T-helper 1 cell treated with Interleukin-12 subunit alpha and Interleukin-12 subunit beta and Interleukin-4 antibody, amounts not matched to agents 30 μg/mL and 1 μg/mL, for 36 hours (primary cell): ENCODE data around the gene NFIA.

Source experiments
- H3K27ac Mint-ChIP-seq: one replicate; pipeline ENCODE4 v1.8.0; 2021; ENCODE audit warnings: mild to moderate bottlenecking, mixed read lengths
- H3K27me3 Mint-ChIP-seq: one replicate; pipeline ENCODE4 v1.8.0; 2021; ENCODE audit warnings: low read depth, mixed read lengths
- H3K36me3 Mint-ChIP-seq: one replicate; pipeline ENCODE4 v1.8.0; 2021; ENCODE audit warnings: low read depth, mixed read lengths
- H3K4me1 Mint-ChIP-seq: one replicate; pipeline ENCODE4 v1.8.0; 2021; ENCODE audit warnings: low read depth, mixed read lengths
- H3K4me3 Mint-ChIP-seq: one replicate; pipeline ENCODE4 v1.8.0; 2021; ENCODE audit warnings: mild to moderate bottlenecking, moderate library complexity, mixed read lengths
- H3K9me3 Mint-ChIP-seq: one replicate; pipeline ENCODE4 v1.8.0; 2021; ENCODE audit warnings: mixed read lengths

Gene NFIA

GRCh38 chr1:61187352-61188086, 105.2 kb downstream of the NFIA start:
- Mint-ChIP-seq H3K4me3 (no peak overlapping the region), H3K27ac (no peak overlapping the region), H3K4me1 (no peaks in the 10 kb centered on the region), H3K9me3 (no peaks in the 10 kb centered on the region), H3K36me3 (no peaks in the 10 kb centered on the region), H3K27me3 (peaks cover 24% of the 10 kb centered on the region)

DNA sequence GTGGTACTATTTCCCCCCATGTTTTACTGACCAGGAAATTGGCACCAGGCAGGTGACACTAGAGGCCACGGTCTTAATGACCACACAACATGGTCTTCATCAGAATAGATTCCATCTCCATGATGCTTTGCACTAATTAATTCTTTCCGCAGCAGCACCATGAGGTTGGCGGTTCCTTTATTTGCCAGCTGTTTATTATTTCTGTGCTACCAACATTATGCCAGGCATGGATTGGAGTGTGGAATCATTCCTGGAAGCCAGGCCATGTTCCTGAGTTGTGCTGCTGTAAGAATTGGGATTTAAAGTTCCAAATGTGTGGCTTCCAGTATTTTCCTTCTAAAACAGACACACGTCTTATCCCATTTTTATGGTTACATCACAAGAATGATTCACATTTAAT, 107.8 kb downstream of the NFIA start:
- Mint-ChIP-seq H3K4me1 (no peaks in the 10 kb centered on the region), H3K36me3 (no peaks in the 10 kb centered on the region), H3K27me3 (peaks cover 14% of the 10 kb centered on the region), H3K9me3 (no peaks in the 10 kb centered on the region), H3K27ac (no peak overlapping the region), H3K4me3 (no peak overlapping the region)

DNA sequence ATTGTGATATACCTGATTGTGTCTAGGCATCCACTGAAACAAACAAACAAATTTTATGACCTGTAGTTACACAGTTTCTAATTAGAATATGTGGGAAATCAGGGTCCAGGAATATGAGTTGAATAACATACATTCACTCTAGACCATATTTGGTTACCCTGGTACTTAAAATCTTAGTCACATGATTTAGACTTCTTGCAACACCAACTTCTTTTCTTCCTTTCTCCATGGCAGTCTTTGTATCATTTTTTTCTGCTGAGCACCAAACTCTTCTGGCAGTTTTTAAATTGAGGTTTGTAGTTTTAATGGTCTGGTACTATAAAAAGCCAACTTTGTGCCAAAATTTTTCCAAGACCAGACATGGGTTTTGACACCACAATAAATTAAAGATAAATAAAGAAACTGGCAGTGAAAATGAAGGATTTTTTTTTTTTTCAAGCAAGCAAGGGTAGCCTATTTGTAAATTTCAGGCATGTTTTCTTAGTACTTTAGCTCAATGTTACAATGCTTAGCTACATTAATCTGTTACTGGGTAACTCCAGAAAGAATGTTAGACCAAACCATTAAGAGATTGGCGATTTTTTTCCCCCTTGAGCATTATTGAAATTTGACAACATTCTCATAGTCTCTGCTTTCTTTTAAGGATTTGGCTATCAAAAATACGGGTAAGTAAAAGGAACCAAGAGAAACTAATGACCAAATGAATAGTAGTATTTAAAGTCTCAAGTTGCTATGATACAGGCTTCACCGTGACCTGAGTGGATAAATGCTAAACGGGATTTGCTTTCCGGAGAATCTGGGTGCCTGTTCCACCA, 108.5 kb downstream of the NFIA start:
- Mint-ChIP-seq H3K9me3 (no peaks in the 10 kb centered on the region), H3K4me1 (no peaks in the 10 kb centered on the region), H3K27ac (no peak overlapping the region), H3K4me3 (no peak overlapping the region), H3K36me3 (no peaks in the 10 kb centered on the region), H3K27me3 (peaks cover 10% of the 10 kb centered on the region)

DNA sequence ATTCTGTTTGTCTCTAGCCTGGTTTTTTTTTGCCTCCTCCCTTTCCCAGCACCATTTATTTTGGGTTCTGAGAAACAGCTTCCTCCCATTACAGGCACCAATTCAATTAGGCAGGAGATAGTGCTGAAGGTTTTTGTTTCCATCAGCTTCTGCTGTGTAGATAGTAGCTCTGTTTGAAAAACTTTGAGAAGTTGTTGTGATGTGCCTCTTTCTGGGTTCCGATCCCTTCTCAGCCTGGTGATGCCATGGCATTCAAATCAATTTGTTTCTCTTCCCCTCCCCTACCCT, 109.0 kb downstream of the NFIA start:
- Mint-ChIP-seq H3K4me3 (no peak overlapping the region), H3K9me3 (no peaks in the 10 kb centered on the region), H3K27ac (no peak overlapping the region), H3K36me3 (no peaks in the 10 kb centered on the region), H3K27me3 (peaks cover 5% of the 10 kb centered on the region), H3K4me1 (no peaks in the 10 kb centered on the region)

DNA sequence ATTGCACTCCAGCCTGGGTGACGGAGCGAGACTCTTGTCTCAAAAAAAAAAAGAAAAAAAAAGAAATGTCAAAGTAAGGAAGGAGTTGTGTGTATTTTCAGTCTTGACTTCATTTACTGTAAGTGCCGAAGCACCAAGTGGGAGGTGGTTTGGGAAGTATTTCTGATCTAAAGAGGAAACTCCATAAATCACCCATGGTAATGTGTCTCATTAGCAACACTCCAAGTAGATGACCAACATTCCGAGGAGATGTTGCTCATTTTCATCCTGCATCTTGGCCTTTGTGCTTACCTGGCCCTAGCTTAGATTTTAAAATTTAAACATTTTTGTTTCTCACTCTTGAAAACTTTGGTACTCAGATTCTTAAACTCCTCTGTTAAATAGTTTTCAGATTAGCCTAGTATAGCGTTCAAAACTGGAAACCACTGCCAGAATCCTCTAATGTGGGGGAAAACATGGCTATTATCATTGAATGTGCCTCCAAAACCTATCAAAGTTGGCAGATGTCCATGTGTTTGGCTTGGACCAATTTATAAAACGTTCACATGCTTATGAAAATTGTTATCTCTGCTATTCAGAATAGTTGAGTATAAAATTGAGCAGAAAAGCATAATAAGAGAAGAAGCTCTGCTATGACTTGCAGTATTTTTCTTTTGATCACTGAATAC, 110.4 kb downstream of the NFIA start:
- no peaks in the 10 kb centered on the region for H3K4me1 Mint-ChIP-seq
- H3K4me3 Mint-ChIP-seq = no peak overlapping the region
- H3K9me3 Mint-ChIP-seq = no peaks in the 10 kb centered on the region
- H3K27ac Mint-ChIP-seq = no peak overlapping the region
- no peaks in the 10 kb centered on the region for H3K36me3 Mint-ChIP-seq
- peaks cover 6% of the 10 kb centered on the region for H3K27me3 Mint-ChIP-seq

DNA sequence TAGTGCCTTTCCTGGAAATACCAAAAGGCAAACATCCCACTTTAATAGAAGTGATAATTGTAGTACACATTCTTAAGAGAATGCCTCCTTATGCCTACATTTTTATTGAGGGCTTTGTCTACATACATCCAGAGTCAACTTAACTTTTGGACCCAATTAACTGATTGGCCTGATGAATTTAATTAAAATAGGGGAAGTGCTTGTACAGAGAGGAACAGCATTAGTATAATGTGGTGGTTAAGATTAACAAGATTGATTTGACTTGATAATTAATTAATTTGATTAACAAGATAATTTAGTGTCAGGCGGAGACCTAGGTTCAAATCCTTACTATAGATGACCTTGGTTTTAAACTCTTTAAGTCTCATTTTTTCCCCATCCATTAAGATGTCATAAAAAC, 111.4 kb downstream of the NFIA start:
- no peaks in the 10 kb centered on the region for H3K9me3 Mint-ChIP-seq
- H3K4me3 Mint-ChIP-seq = no peak overlapping the region
- no peaks in the 10 kb centered on the region for H3K36me3 Mint-ChIP-seq
- no peaks in the 10 kb centered on the region for H3K4me1 Mint-ChIP-seq
- H3K27ac Mint-ChIP-seq = no peak overlapping the region
- H3K27me3 Mint-ChIP-seq = peaks cover 8% of the 10 kb centered on the region

- H3K27ac Mint-ChIP-seq = no peak overlapping the region
- H3K9me3 Mint-ChIP-seq = no peaks in the 10 kb centered on the region
- peaks cover 7% of the 10 kb centered on the region for H3K27me3 Mint-ChIP-seq
- no peaks in the 10 kb centered on the region for H3K36me3 Mint-ChIP-seq
- no peaks in the 10 kb centered on the region for H3K4me1 Mint-ChIP-seq
- no peak overlapping the region for H3K4me3 Mint-ChIP-seq
Observed at GRCh38 chr1:61198554-61198953, 116.2 kb downstream of the NFIA start.

- no peak overlapping the region for H3K4me3 Mint-ChIP-seq
Observed at GRCh38 chr1:61201035-61201434, 118.7 kb downstream of the NFIA start.

GRCh38 chr1:61202854-61203598, 120.7 kb downstream of the NFIA start:
- Mint-ChIP-seq H3K4me3 (no peak overlapping the region), H3K9me3 (no peaks in the 10 kb centered on the region), H3K27ac (no peak overlapping the region), H3K4me1 (no peaks in the 10 kb centered on the region), H3K27me3 (peaks cover 5% of the 10 kb centered on the region), H3K36me3 (no peaks in the 10 kb centered on the region)

More at GRCh38 chr1:61201035-61201434, 118.7 kb downstream of the NFIA start:
- H3K27me3 Mint-ChIP-seq = peaks cover 8% of the 10 kb centered on the region
- no peak overlapping the region for H3K27ac Mint-ChIP-seq
- no peaks in the 10 kb centered on the region for H3K9me3 Mint-ChIP-seq
- H3K4me1 Mint-ChIP-seq = no peaks in the 10 kb centered on the region
- no peaks in the 10 kb centered on the region for H3K36me3 Mint-ChIP-seq

DNA sequence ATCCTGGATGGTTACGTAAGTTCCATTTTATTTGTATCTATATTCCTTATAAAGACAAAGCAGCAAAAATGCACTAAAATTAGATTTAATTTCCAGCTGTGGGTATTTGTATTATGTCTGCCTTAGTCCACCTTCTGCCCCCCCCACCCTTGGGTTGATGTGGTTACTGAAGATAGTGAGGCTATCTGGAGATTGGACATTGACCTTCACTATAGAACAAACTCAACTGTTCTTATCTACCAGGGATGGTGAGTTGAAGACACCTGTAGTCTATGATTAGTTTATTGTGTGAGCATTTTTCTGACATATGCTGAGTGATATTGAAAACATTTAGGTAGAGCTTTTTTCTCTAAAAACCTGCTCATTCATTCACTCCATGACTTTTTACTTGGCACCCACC, 122.2 kb downstream of the NFIA start:
- Mint-ChIP-seq H3K4me3 (no peak overlapping the region), H3K36me3 (no peaks in the 10 kb centered on the region), H3K9me3 (no peaks in the 10 kb centered on the region), H3K27ac (no peak overlapping the region), H3K4me1 (no peaks in the 10 kb centered on the region), H3K27me3 (peaks cover 8% of the 10 kb centered on the region)

DNA sequence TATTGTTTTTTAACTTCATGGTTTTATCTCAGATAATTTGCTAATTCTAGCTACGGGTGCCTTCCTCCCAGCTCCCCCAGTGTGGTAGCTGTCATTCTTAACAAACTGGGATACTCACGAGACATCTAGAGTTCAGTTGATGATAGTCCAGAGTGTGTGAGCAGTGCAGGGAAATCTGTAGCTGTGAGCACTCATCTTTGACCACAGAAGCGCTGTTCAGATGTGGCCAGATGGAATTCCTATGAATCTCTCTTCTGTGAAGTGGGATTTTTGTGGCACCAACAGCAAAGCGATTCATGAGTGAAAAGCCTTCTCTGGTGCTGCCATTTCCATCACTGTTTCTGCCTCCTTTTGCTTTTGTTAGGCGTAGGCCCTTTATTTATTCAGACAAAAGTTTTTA, 125.1 kb downstream of the NFIA start:
- Mint-ChIP-seq H3K9me3 (no peaks in the 10 kb centered on the region), H3K4me1 (no peaks in the 10 kb centered on the region), H3K27ac (no peak overlapping the region), H3K27me3 (peaks cover 8% of the 10 kb centered on the region), H3K4me3 (no peak overlapping the region), H3K36me3 (no peaks in the 10 kb centered on the region)

DNA sequence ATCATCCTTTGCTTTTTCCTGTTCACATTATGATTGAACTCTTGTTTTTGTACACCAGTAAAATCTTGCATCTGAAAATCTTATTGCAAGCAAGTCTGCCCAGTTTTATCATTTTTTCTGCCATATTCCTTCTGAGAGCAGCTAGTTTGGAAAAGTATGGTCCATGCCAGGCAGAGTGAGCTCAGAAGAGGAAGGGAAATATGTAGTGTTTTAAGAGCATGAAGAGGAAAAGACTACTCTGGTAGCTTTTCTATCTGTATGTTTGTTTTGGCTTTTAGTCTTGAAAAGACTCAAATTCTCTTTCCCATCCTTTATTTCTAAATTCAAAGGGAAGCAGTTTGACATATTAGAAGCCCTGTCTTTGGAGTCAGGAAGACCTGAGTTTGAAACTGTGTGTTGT, 125.8 kb downstream of the NFIA start:
- Mint-ChIP-seq H3K4me1 (no peaks in the 10 kb centered on the region), H3K27me3 (peaks cover 8% of the 10 kb centered on the region), H3K27ac (no peak overlapping the region), H3K36me3 (no peaks in the 10 kb centered on the region), H3K9me3 (no peaks in the 10 kb centered on the region), H3K4me3 (no peak overlapping the region)

GRCh38 chr1:61208831-61209230, 126.5 kb downstream of the NFIA start:
- no peaks in the 10 kb centered on the region for H3K9me3 Mint-ChIP-seq
- H3K4me3 Mint-ChIP-seq = no peak overlapping the region
- peaks cover 1% of the 10 kb centered on the region for H3K4me1 Mint-ChIP-seq
- peaks cover 4% of the 10 kb centered on the region for H3K27me3 Mint-ChIP-seq
- H3K36me3 Mint-ChIP-seq = no peaks in the 10 kb centered on the region
- no peak overlapping the region for H3K27ac Mint-ChIP-seq

DNA sequence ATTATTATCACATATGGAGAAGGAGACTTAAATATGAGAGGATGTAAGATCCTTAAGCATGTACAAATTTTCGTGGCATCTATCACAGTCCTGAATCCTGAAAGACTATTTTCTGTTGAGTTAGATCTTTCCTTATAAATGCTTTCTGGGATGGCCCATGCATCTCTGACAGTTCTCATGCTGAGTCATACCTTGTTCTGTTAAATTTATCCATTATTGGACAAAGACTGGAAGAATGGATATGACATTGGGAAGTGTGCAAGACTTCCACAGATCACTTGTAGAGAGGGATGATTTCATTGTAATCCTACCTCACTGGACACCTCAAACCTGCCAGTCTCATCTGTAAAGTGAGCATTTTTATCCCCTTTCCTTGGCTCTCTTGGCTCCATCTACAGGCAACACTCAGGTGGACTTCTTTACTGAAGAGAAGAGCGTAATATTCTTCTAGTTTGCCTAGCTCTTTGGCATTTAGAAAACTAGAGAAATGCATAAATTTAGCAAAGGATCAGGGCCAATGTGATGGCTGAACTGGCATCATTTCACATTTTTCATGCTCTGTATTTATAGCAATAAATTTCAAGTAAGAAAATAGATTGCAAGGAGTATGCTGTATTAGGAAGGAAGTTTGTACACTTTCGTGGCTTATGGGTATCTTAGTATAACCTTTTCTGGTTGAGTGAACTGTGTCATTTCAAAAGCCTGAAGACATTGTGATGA, 128.2 kb downstream of the NFIA start:
- Mint-ChIP-seq H3K4me1 (peaks cover 1% of the 10 kb centered on the region), H3K36me3 (no peaks in the 10 kb centered on the region), H3K27me3 (peaks cover 4% of the 10 kb centered on the region), H3K9me3 (no peaks in the 10 kb centered on the region), H3K4me3 (no peak overlapping the region), H3K27ac (no peak overlapping the region)
